Bronchial epithelial cell (primary cell): ENCODE measurements around the gene SHC4. TPM values are rescaled to one million over a fixed set of nuclear protein-coding genes. Genes with fewer than 3 reads are reported as not detected.

Experiments
- DNase-seq: peaks from one replicate; pipeline ENCODE4 v3.0.0-alpha.2; 2010; ENCODE audit warnings: low read depth
- FAIRE-seq: peaks from 2 replicates; lab custom pipeline; 2011; peaks lifted over from hg19 to GRCh38; lab: Jason Lieb, UNC
- H3K27me3 ChIP-seq: 2 replicates; pipeline ENCODE4 v1.5.1; 2011; ENCODE audit warnings: low read length; ENCODE audit not compliant: control insufficient read depth, insufficient read depth
- H3K36me3 ChIP-seq: 2 replicates; pipeline ENCODE4 v1.5.1; 2011; ENCODE audit warnings: low read length; ENCODE audit not compliant: control insufficient read depth, insufficient read depth
- H3K4me3 ChIP-seq: 2 replicates; pipeline ENCODE4 v1.5.1; 2011; ENCODE audit warnings: mild to moderate bottlenecking, low read depth, low read length, control low read depth
- total RNA-seq: library from RNA; depleted of rRNA; stranded (reverse); fragments of >200 nt; gene quantifications from 2 replicates; pipeline ENCODE4 v1.2.1, GENCODE V29; 2014
- TF ChIP-seq, protein P1 (sequence below): IDR thresholded peaks from 2 replicates; pipeline ENCODE4 v1.5.1; 2011; ENCODE audit warnings: mild to moderate bottlenecking, moderate library complexity, low read length, control low read depth, inconsistent platforms; ENCODE audit not compliant: insufficient read depth, severe bottlenecking

The SHC4 gene
- total RNA-seq, 1 donor from 2014 or later, result under 0.01 TPM

GRCh38 chr15:48803877-48804276 lies 159.8 kb downstream of the SHC4 start:
- FAIRE-seq (no peak), DNase-seq (no peak)
- Histone ChIP-seq H3K4me3 (no peak overlapping the region), H3K27me3 (no peaks in the 10 kb centered on the region), H3K36me3 (peaks cover 2% of the 10 kb centered on the region)
- TF ChIP-seq, protein P1, sequence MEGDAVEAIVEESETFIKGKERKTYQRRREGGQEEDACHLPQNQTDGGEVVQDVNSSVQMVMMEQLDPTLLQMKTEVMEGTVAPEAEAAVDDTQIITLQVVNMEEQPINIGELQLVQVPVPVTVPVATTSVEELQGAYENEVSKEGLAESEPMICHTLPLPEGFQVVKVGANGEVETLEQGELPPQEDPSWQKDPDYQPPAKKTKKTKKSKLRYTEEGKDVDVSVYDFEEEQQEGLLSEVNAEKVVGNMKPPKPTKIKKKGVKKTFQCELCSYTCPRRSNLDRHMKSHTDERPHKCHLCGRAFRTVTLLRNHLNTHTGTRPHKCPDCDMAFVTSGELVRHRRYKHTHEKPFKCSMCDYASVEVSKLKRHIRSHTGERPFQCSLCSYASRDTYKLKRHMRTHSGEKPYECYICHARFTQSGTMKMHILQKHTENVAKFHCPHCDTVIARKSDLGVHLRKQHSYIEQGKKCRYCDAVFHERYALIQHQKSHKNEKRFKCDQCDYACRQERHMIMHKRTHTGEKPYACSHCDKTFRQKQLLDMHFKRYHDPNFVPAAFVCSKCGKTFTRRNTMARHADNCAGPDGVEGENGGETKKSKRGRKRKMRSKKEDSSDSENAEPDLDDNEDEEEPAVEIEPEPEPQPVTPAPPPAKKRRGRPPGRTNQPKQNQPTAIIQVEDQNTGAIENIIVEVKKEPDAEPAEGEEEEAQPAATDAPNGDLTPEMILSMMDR, result no peak

GRCh38 chr15:48802867-48803266 lies 160.9 kb downstream of the SHC4 start:
- Histone ChIP-seq H3K27me3 (no peaks in the 10 kb centered on the region), H3K36me3 (peaks cover 2% of the 10 kb centered on the region), H3K4me3 (no peak overlapping the region)
- no peak for FAIRE-seq
- TF ChIP-seq, protein P1, result no peak
- DNase-seq, result peak; percentile 89

- DNase-seq, result no peak
- TF ChIP-seq, protein P1, result no peak
- Histone ChIP-seq H3K4me3 (no peak overlapping the region), H3K36me3 (peaks cover 2% of the 10 kb centered on the region), H3K27me3 (no peaks in the 10 kb centered on the region)
- FAIRE-seq, result no peak
These were observed 161.5 kb downstream of the SHC4 start for GRCh38 chr15:48802257-48802656.

DNA sequence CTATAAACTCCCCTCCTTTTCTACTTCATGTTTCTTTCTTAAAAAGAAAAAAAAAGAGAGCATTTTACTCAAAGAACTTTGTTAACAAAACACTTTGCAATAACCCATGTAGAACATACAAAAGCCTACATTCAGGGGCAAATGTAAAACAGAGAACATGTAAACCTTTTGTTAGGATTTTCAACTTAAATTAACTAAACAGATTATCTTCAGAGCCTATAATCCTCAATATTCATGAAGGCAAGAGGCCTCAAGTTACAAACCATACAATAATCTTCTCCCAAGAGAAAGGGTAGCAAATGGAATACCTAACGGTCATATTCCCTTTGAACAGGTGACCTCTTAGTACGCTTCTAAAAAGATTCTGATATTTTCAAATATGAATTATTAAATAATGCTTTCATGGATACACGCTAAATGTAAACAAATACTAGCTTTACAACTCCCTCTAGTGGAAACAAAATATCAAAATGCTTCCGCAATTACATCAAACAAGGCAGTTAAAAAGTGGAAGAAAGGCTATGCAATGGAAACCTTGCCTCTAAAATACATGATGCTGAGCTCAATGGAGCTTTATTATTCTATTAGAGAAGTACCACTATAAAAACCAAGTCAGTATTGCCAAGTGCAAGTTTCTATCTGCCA lies 162.8 kb downstream of the SHC4 start:
- peaks cover 2% of the 10 kb centered on the region for H3K36me3 ChIP-seq
- FAIRE-seq (no peak), DNase-seq (peak; percentile 55)
- no peak overlapping the region for H3K4me3 ChIP-seq
- no peaks in the 10 kb centered on the region for H3K27me3 ChIP-seq
- TF ChIP-seq, protein P1, result peak; percentile 31

- TF ChIP-seq, protein P1, result no peak
- DNase-seq, result no peak
- FAIRE-seq, result no peak
- Histone ChIP-seq H3K27me3 (no peaks in the 10 kb centered on the region), H3K4me3 (no peak overlapping the region), H3K36me3 (peaks cover 2% of the 10 kb centered on the region)
These were observed 163.5 kb downstream of the SHC4 start for GRCh38 chr15:48800245-48800644.

DNA sequence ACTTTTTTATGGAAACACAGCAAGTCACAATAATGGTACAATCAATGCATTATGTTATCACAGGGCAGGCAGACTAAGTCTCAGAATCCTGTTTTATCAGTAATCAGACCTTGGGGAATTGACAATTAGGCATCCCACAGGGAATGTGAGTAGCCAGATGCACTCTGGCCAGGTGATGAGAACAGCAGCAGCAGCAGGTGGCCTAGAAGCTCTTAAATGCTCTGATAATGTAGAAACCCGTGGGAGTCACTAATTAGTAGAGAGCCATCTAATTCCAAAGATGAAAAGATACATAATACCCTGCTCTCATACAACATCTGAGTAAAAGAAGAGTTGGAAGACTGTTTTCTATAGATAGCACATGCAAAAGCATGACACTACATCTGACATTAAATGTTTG lies 165.4 kb downstream of the SHC4 start:
- FAIRE-seq, result no peak

More for the DNA sequence above, 165.4 kb downstream of the SHC4 start:
- no peak overlapping the region for H3K4me3 ChIP-seq
- no peaks in the 10 kb centered on the region for H3K36me3 ChIP-seq
- TF ChIP-seq, protein P1, result no peak
- H3K27me3 ChIP-seq, result no peaks in the 10 kb centered on the region
- DNase-seq, result no peak
